PC-9 (cell line): ENCODE measurements around the gene C4orf51.

Experiments
- EZH2 ChIP-seq: fragments of 200-600 bp; sonication (generic); IDR thresholded peaks from 2 replicates; pipeline ENCODE4 v1.8.0; 2017; ENCODE audit warnings: antibody characterized with exemption, low read depth
- TF ChIP-seq, protein P1 (sequence below): fragments of 200-600 bp; sonication (generic); conservative IDR thresholded peaks from 2 replicates; pipeline ENCODE4 v1.6.1; 2017; ENCODE audit warnings: mixed run types, antibody characterized with exemption, mild to moderate bottlenecking, moderate library complexity

DNA sequence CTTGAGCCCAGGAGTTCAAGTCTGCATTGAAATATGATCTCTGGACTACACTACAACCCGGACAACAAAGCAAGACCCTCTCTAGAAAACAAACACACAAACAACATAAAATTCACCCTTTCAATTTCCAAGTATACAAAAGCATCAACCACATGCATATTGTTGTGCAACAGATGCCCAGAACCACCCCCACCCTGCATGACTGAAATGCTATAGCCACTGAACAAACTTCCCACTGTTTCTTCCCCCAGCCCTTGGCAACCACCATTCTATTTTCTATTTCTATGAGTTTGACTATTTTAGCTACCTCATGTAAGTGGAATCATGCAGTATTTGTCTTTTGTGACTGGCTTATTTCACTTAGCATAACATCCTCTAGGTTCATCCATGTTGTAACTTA lies 14.2 kb upstream of the C4orf51 start:
- TF ChIP-seq, protein P1, sequence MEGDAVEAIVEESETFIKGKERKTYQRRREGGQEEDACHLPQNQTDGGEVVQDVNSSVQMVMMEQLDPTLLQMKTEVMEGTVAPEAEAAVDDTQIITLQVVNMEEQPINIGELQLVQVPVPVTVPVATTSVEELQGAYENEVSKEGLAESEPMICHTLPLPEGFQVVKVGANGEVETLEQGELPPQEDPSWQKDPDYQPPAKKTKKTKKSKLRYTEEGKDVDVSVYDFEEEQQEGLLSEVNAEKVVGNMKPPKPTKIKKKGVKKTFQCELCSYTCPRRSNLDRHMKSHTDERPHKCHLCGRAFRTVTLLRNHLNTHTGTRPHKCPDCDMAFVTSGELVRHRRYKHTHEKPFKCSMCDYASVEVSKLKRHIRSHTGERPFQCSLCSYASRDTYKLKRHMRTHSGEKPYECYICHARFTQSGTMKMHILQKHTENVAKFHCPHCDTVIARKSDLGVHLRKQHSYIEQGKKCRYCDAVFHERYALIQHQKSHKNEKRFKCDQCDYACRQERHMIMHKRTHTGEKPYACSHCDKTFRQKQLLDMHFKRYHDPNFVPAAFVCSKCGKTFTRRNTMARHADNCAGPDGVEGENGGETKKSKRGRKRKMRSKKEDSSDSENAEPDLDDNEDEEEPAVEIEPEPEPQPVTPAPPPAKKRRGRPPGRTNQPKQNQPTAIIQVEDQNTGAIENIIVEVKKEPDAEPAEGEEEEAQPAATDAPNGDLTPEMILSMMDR: no peak
- TF ChIP-seq EZH2: no peak
